ENCODE measurements around the gene SDCCAG8. TPM values are rescaled to one million over a fixed set of nuclear protein-coding genes. Genes with fewer than 3 reads are reported as not detected.
A peak's percentile ranks its signal among the peaks of the same experiment; 100 is the strongest.

Gene SDCCAG8
- total RNA-seq, 1 experiment from 2014 or later: 14.0 TPM

- no peaks in the 10 kb centered on the region for H3K27me3 ChIP-seq (ENCODE audit: control insufficient read depth, insufficient read depth, low read length)
- H3K4me3 ChIP-seq (ENCODE audit: low read depth in 2 of 2, low read length in 2 of 2): no peak overlapping the region
- in situ Hi-C loops (cut with HindIII; ENCODE audit: low pct_unique_long_range_greater_than_20kb, low sequenced_read_pairs) (no loop called here), intact Hi-C loops (cut with micrococcal nuclease; ENCODE audit: unreplicated experiment) (no loop called here)
- TF ChIP-seq POLR2AphosphoS5 (IDR thresholded peaks at IDR 0.05; ENCODE audit: low read depth, low read length) (no peak), TCF7L2 (IDR thresholded peaks at IDR 0.05; ENCODE audit: low read depth, low read length) (no peak), REST (IDR thresholded peaks at IDR 0.05; ENCODE audit: insufficient read depth in 1 of 2, low read depth in 2 of 2, low read length in 1 of 2) (no peak), SIN3A (IDR thresholded peaks at IDR 0.05; ENCODE audit: borderline replicate concordance, insufficient read depth, low read depth, low read length) (no peak), CTCF (IDR thresholded peaks at IDR 0.05) (no peak)
- POLR2A ChIA-PET: no interaction called here
- ATAC-seq: no peak
- no TSS peak for BruUV-seq (replicated peaks)
- CTCF ChIA-PET: no interaction called here
- no peaks in the 10 kb centered on the region for H3K9me3 ChIP-seq (ENCODE audit: control insufficient read depth, insufficient read depth, low read depth, low read length)
- no peaks in the 10 kb centered on the region for H3K36me3 ChIP-seq (ENCODE audit: control insufficient read depth, insufficient read depth, low read length)
- DNase-seq (ENCODE audit: low read depth, low spot score): no peak
- peak overlapping the region; percentile 89 for H3K27ac ChIP-seq (ENCODE audit: low read length)
- peaks cover 20% of the 10 kb centered on the region for H3K4me1 ChIP-seq (ENCODE audit: control insufficient read depth, insufficient read depth, low read length)
These were observed 14.4 kb downstream of the SDCCAG8 start for GRCh38 chr1:243270097-243270864.

DNA sequence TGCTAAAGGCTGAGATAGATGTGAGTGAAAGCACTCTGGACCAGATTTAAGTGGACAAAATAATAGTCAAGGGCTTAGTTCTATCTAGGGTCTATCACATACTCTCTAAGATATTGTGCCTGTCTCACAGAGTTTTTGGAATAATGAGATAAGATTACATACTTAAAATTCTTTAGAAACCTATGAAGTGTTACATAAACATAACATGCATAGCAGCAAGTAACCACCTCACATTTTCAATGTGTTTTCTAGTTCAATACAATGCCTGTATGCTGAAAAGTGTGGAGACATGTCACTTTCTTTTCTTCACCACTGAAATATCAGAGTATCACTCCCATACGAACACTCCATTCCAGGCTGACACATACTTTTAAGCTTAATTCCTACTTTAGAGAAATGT lies 16.2 kb downstream of the SDCCAG8 start:
- Histone ChIP-seq H3K9me3 (ENCODE audit: control insufficient read depth, insufficient read depth, low read depth, low read length) (no peaks in the 10 kb centered on the region), H3K27ac (ENCODE audit: low read length) (no peak overlapping the region), H3K27me3 (ENCODE audit: control insufficient read depth, insufficient read depth, low read length) (no peaks in the 10 kb centered on the region), H3K4me3 (ENCODE audit: low read depth in 2 of 2, low read length in 2 of 2) (no peak overlapping the region), H3K4me1 (ENCODE audit: control insufficient read depth, insufficient read depth, low read length) (peaks cover 20% of the 10 kb centered on the region), H3K36me3 (ENCODE audit: control insufficient read depth, insufficient read depth, low read length) (no peaks in the 10 kb centered on the region)
- TF ChIP-seq SIN3A (IDR thresholded peaks at IDR 0.05; ENCODE audit: borderline replicate concordance, insufficient read depth, low read depth, low read length) (no peak), POLR2AphosphoS5 (IDR thresholded peaks at IDR 0.05; ENCODE audit: low read depth, low read length) (no peak), TCF7L2 (IDR thresholded peaks at IDR 0.05; ENCODE audit: low read depth, low read length) (no peak), CTCF (IDR thresholded peaks at IDR 0.05) (no peak), REST (IDR thresholded peaks at IDR 0.05; ENCODE audit: insufficient read depth in 1 of 2, low read depth in 2 of 2, low read length in 1 of 2) (no peak)
- ChIA-PET POLR2A (no interaction called here), CTCF (no interaction called here)
- no peak for ATAC-seq
- no TSS peak for BruUV-seq (replicated peaks)
- in situ Hi-C loops (cut with HindIII; ENCODE audit: low pct_unique_long_range_greater_than_20kb, low sequenced_read_pairs) (no loop called here), intact Hi-C loops (cut with micrococcal nuclease; ENCODE audit: unreplicated experiment) (no loop called here)
- no peak for DNase-seq (ENCODE audit: low read depth, low spot score)
